Spleen (tissue), 7 donors: ENCODE measurements around the gene SORBS1.

ENCODE experiments used
- POLR2A ChIP-seq, 3 donors: fragments of 450-650 bp; IDR thresholded peaks; one replicate each; pipeline ENCODE4 v1.5.1; 2017; ENCODE audit warnings: antibody characterized with exemption in 3 of 3, mild to moderate bottlenecking in 1 of 3
- POLR2AphosphoS5 ChIP-seq, 3 donors: sonication (generic); formaldehyde crosslinking; IDR thresholded peaks; one replicate each; pipeline ENCODE4 v1.5.1; 2017; ENCODE audit warnings: antibody characterized with exemption in 3 of 3
- TF ChIP-seq, protein P1 (sequence below), 11 experiments: fragments of 200-600 bp in 7 of 11; fragments of 450-650 bp in 4 of 11; sonication (generic) in 4 of 11; IDR thresholded peaks in 8 of 11; conservative IDR thresholded peaks in 3 of 11; 1 replicate in 7 of 11; 2 replicates in 4 of 11; pipeline versions ENCODE4 v1.4.0 to v1.8.0; 2016 to 2021; ENCODE audit warnings: antibody characterized with exemption in 11 of 11, inconsistent platforms in 4 of 11, mild to moderate bottlenecking in 1 of 11
- donor health status: DM: no; HTN: no; CAD: no; lungs with moderate emphysema.
- donor health status: DM: no; HTN: no; CAD: no.
- donor health status: DM: no; HTN: no; CAD: no.

DNA sequence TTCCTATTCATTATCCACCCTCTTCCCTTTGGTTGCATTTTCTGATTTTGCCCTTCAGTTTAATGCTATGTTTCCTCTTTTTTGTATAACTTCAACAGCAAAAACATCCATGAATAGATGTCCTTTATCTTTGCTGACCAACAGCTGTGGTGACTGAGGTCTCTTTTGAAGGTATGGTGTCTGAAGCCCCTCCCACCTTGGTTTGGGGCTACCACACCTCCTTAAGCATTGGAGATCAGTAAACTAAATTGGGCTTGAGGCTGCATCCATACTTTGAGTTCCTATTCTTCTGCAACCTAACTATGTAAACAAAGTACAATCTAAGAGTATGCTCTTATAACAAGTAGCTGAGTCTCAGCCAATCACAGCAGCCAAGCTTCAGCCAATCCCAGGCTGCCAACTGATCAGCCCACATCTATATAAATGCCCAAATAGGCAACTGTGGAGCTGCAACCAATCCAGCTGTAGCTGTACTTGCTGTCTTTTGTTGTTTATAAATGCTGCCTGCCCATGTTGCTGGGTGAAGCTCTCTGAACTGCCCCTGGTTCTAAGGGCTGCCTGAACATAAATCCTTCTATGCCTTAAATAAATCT, 201.0 kb downstream of the SORBS1 start:
- TF ChIP-seq, protein P1, sequence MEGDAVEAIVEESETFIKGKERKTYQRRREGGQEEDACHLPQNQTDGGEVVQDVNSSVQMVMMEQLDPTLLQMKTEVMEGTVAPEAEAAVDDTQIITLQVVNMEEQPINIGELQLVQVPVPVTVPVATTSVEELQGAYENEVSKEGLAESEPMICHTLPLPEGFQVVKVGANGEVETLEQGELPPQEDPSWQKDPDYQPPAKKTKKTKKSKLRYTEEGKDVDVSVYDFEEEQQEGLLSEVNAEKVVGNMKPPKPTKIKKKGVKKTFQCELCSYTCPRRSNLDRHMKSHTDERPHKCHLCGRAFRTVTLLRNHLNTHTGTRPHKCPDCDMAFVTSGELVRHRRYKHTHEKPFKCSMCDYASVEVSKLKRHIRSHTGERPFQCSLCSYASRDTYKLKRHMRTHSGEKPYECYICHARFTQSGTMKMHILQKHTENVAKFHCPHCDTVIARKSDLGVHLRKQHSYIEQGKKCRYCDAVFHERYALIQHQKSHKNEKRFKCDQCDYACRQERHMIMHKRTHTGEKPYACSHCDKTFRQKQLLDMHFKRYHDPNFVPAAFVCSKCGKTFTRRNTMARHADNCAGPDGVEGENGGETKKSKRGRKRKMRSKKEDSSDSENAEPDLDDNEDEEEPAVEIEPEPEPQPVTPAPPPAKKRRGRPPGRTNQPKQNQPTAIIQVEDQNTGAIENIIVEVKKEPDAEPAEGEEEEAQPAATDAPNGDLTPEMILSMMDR (IDR thresholded peaks at IDR 0.05 in 8 of 11, conservative IDR thresholded peaks at IDR 0.05 in 3 of 11), result no peak
- TF ChIP-seq POLR2A (IDR thresholded peaks at IDR 0.05), result no peak
- TF ChIP-seq POLR2AphosphoS5 (IDR thresholded peaks at IDR 0.05), result no peak
